Measurements from ENCODE around the gene ADAMTSL2.

Gene ADAMTSL2

DNA sequence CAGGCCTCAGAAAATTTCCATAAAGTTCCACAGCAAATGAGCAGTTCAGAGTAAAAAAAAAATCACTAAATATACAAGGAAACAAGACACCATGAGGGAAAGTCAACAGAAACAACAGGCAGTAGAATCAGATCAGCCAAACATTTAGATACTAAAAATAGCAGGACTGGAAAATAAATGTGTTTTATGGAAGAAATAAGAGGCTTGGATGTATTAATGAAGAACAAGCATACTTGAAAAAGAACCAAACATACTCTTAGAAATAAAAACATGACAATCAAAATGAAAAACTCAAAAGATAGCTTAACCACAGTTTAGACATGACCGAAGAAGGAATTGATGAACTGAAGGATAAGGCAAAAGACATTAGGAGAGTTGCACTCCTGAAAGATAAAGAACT lies 32.4 kb upstream of the ADAMTSL2 start:
- DNase-seq = peak; percentile 25

DNA sequence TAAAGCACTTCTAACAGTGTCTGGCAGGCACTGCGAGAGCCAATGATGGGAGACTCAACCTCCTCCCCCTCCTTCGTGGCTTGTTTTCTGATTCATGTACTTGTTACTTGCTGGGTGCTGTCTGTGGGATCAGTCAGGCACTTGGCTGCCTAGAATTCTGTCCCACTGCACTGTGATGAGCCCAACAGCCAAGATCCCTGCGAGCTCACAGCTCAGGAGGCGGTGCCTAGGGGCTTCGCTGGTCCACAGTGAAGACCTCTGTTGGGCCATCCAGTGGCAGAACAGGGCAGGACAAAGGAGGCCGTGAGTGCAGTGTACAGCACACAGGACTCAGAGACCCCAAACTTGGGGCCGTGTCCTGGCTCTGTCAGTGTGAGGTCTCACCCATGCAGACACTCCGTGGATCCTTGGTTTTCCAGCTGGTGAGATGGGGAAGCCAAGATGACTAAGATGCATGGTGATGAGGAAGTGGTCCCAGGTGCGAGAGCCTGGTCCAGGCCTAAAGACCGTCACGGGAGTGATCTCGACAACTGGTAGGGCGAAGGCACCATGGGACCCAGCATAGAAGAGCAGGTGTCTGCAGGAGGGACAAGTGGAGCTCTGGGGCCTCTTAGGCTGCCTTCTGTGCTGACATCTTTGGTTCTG lies 29.2 kb upstream of the ADAMTSL2 start:
- no peak for DNase-seq

DNA sequence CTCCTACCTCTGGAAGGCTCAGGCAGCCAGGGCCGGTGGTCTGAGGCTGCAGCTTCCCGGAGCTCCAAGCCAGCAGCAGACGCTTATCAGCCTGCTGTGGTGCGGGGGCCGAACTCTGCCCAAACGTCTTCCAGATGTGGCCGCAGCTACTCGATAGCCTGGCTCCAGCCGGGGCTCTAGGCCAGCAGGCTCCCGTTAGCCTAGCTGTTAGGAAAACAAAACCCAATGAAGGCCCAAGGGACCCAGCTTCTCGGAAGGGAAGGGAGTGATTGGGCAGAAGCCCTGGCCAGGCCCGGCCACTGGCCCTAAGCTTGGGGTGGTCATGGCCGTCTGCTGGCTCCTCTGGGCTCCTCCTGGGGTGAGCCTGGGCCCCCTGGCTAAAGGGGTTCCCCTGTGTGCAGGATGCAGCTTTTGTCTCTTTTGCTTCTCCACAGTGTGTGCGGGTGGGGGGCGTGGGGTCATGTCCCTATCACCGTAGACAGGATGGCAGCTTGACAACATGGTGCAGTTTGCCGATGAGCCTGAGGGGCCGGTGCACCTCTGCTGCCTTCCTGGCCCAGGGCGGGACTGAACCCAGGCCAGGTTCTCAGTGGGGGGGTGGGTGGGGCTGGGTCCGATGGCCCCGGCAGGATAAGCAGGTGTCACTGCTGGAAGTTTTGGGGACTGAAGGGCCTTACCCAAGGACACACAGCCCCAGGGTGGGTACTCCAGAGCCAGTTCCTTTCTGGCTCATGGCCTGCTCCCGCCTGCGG lies 28.4 kb upstream of the ADAMTSL2 start:
- DNase-seq = no peak

DNA sequence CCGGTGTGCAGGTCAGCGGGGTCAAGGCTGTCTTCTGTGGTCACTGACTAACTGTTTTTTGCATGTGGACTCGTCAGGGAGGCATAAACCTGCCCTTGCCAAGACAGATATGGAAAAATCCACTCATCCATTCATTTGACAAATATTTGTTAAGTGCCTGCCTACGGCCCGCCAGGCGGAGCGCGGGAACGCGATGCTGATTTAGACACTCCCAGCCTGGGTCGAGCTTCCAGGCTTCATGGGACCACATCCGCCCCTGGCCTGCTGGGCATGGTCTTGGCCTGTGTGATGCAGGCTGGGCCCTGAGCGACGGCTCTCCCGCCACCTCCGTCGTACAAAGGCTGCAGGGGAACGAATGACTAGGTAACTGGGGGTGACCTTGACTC lies 27.9 kb upstream of the ADAMTSL2 start:
- DNase-seq = peak; percentile 82

DNA sequence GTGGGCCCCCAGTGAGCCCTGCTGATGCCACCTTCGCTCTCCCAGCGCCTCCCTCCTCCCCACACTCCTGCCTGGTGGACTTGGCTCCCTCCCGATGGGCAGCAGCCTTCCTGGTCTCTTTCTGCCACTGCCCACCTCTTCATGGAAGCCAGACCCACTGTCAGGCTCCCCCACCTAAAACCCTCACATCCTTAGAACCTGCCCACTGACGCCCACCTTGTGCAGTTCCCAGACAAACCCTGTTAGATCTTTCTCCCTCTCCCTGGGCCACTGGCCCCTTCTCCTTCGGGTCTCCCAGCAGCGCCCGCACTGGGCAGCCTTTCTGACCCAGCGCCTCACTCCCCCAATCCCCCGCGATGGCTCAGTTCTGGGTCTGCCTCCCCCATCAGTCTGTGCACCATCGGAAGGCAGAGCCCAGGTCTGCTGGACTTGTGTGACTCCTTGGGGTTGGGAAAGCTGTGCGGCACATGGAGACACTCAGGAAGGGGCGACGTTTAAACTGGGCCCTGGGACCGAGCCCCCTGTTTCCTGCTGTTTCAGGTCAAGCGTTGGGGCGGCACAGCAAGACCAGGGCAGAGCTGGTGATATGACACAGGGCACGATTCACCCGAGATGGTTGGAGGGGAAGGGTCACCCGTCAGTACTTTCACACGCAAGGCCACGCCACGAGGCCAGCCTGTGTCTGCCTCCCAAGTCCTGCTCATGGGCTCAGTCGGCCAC lies 27.1 kb upstream of the ADAMTSL2 start:
- no peak for DNase-seq

DNA sequence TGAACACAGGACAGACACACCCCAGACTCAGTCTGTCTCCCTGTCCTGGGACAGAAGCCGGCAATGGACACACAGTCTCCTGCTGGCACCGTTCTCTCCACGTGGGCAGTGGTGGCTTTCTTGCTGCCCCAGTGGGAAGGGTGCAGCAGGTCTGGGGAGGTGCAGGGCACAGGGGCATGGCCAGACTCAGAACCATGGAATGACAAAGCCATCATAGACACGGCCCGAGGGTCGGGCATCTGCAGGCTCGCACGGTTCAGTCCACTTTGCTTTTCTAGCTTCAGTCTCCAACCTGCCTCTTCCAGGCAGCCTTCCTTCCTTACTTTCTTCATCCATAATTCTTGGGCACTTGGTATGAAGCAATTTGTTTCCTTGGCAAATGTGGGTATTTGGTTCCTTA lies 26.5 kb upstream of the ADAMTSL2 start:
- no peak for DNase-seq

DNA sequence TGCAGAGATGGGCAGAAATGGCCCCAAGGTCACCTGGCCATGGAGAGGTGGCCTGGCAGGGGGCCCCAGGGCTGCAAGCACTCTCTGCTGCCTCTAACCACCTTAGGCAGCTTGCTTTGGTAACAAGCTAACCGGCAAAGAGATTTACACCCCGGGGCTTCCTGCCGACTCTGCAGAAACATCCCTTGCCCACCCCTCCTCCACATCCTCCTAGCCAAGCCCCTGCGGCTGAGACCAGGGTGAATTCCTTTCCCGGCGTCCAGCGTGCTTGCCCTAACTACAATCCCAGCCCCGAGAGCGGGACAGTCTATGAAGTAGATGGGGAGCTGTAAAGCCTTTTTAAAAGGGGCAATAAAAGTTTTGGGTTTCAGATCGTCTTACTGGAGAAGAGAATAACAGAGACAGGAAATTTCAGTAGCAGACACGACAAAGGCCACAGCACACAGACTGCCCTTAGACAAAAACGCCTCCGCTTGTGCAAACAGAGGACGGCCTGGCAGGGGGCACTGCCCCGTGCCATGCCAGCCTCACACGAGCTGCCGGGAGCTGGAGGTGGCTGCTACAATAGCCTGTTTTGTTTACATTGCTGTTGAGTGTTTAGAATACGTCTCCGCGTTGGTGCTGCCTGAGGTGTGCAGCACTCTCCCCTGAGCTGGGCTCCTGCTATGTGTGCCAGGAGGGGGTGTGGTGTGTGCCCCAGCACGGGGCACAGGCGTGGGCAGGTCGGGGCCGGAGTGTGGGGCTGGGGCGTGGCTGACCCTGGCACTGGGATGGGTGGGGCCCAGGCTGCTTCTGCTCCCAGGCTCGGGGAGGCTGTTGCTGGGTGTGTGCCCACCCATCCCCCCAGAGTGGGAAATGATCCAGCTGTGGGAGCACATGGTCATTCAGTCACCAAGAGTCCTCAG lies 25.1 kb upstream of the ADAMTSL2 start:
- DNase-seq = peak; percentile 97

DNA sequence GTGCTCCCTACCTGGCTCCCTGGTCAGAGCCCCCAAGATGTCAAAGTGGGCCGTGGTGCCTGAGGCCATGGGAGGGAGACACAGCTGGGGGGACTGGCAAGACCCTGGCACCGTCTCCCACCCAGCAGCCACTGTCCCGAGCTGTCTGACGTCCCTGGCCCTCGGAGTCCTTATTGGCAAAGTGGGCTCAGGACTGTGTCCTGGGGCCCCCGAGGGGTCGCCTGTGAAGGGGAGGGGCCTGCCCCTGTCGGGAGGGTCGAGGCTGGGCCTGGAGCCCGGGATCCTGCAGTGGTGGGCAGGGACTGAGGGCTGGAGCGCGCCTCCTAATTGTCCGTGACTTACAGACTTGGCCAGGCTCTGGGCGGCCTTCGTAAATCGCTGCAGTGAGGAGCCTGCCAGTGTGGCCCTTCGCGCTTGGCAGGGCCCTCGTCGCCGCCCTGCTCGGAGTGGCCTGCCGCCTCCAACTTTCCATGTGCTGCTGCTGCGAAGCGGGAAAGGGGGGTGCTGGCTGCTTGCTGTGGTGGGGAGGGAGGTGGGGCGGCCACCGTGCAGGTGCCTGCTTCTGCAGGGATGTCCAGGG lies 23.5 kb upstream of the ADAMTSL2 start:
- no peak for DNase-seq

DNA sequence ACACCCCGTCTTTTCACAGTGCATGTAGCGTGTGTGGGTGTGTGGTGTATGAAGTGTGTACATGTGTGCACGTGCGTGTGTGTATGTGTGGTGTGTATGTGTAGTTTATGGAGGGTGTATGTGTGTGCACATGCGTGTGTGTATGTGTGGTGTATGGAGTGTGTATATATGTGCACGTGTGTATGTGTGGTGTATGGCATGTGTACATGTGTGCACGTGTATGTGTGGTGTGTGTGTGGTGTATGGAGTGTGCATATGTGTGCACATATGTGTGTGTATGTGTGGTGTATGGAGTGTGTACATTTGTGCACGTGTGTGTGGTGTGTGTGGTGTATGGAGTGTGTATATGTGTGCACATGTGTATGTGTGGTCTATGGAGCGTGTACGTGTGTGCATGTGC lies 22.9 kb upstream of the ADAMTSL2 start:
- DNase-seq = no peak

DNA sequence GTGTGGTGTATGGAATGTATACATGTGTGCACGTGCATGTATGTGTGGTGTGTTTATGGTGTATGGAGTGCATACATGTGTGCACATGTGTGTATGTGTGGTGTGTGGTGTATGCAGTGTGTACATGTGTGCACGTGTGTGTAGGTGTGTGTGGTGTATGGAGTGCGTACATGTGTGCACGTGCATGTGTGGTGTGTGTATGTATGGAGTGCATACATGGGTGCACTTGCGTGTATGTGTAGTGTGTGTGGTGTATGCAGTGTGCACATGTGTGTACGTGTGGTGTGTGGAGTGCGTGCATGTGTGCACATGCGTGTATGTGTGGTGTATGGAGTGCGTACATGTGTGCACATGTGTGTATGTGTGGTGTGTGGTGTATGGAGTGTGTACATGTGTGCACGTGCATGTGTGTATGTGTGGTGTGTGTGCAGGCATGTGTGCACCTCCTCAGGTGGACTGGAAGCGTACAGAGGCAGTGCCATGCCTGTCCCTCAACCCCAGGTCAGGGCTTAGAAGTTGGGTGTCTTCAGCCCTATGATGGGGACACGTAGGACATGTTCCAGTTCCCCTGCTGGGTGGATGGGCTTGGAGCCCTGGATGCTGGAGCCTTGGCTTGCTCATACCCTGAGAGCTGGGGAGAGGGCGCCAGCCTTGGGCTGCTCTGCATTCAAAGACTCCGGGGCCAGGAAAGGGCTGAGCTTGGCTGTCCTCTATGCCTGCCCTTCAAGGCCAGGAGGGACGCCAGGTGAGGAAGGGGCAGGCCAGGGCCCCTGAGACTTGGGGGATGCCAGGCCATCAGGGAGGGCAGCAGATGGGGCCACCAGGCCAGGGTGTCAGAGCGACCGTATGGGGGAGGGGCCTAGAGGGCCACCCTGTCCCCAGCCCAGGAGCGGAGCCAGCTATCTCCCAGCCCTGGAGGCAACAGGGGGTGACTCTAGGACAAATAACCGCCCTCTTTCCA lies 22.0 kb upstream of the ADAMTSL2 start:
- peak; percentile 61 for DNase-seq

DNA sequence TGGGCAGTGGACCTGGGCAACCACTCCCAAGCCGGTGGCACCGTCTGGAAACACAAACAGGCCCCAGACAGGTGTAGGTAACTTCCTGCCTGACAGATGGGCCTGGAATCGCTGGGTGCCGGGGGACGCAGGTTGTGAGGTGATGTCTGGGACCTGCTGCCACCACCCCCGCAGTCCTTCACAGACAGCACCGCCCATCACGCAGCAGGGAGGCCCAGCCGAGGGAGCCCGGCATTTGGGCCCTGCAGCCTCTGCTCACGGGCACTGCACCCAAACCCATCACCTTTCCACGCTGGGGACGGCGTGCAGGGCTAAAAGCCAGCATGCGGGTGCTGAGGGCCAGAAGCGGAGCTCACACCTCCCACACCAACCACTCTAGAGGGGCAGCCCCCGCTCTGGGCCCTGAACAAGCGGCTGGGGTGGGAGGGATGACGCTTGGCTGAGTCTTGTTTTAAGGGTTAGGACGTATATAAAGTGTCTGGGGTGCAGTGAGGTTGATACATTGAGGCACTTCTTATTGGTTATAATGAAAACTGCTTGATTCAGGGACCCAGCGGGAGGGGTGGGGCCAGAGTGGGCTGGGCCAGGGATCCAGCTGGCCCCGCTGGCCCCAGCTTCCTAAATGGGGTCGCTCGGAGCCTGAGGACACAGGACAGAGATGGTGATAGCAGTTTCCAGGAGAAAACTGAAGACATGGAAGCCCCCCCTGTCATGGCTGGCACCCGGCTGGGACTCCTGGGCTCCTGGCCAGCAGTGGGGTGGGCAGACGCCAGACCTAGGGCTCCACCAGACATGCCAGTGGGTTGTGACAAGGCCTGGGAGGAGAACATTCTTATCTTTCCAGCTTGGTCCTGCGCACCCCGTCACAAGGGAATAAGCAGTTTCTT lies 21.0 kb upstream of the ADAMTSL2 start:
- peak; percentile 84 for DNase-seq

DNA sequence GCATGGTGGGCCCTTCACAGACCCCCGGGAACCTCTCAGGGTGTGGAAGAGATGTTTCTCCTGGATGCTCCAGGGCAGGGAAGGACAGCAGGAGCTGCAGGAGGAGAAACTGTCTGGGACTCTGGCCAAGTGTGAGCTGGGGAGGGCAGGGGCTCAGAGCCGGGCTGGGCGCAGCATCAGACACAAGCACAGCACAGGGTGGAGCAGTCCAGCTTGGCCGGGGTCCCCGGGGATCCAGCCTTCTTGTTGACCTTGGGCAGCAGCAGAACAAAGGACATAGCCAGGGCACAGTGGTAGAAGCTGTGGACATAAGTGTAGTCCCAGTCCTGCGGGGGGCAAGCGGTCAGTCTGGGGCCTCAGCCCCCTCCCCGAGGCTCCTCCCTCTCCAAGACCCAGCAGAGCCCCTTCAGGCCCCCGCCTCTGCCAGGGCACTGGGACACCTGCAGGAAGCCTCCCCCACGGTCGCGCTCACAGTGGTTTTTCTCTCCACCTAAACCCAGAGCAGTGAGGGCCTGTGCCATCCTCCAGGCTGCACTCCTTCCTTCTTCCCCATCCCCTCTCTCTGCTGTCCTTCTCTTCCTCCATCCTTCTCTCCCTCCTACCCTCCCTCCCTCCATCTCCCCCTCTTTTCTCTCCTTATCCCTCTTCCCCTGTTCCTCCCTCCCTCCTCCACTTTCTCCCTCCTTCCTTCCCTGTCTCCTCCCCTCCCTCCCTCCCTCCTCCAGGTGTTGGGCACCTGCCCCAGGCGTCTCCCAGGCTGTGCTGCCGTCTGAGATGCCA lies 19.9 kb upstream of the ADAMTSL2 start:
- DNase-seq = peak; percentile 64

DNA sequence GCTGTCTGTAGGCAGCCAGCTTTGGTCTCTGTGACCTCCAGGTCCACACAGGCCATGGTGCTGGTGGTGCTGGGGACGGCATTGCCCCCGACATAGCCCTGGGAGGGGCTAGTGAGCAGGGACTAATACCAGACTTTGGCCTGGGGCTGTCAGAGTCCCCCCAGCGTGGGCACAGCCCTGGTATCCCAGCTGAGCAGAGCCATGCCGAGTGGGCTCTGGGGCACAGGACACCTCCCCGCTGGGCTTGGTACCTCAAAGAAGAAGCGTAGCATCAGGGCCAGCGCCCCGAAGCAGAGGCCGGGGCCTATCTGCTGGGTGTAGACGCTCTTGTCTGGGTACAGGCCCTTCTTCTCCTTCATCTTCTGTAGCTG lies 19.3 kb upstream of the ADAMTSL2 start:
- no peak for DNase-seq

DNA sequence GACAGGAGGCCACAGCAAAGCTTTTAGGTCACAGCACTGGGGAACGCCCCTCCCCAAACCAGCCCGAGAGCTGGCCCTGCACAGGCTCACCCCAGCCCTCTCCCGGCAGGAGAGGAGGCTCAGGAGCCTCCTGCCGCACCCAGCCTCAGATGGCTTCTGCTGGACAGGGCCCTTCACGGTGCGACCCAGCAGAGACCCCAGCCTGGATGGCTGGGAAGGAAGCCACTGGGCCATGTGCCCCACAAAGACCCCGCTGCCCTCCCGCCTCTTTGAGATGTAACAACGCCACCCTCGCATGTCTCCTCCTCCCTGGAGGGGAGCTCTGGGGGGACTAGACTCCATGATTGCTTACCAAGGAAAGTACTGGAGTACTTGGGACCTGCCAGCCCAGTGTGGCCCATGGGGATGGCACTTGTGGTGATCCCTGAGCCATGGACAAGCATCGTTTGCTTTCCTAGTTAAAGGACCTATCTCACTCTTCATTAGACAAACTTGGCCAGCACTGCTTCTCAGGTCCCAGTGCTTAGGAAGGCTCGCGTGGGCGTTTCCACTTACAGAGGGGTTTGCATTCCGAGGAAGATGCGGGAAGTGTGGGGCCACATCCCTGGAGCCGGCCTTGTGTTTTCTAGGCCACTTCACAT lies 18.8 kb upstream of the ADAMTSL2 start:
- no peak for DNase-seq

DNA sequence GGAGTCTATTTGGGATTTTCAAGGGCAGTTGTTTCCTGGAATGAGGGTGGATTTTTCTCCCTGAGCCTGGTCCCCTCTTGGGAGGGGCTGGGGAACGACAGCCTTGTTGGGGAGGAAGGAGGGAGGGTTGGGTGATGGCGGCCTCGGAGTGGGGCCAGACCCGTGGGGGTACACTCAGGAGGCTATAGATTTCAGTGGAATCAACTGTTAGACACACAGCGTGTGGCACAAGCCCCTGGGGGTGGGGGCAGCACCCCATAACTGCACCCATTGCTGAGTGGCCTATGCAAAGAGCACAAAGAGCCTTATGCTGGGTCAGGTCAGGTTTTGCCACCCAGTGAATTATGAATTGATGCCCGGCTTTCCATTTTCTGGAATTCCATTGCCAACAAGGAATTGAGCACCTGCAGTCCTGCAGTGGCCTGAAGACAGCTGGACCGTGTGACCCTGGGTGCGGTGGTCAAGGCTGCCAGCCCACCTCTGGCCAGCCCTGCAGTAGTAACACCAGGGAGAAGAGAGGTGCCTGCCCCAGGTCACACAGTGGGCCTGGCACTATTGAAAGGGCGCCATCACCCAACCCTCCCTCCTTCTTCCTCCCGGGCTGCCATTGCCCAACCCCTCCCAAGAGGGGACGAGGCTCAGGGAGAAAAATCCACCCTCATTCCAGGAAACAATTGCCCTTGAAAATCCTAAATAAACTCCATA lies 18.1 kb upstream of the ADAMTSL2 start:
- DNase-seq = no peak

DNA sequence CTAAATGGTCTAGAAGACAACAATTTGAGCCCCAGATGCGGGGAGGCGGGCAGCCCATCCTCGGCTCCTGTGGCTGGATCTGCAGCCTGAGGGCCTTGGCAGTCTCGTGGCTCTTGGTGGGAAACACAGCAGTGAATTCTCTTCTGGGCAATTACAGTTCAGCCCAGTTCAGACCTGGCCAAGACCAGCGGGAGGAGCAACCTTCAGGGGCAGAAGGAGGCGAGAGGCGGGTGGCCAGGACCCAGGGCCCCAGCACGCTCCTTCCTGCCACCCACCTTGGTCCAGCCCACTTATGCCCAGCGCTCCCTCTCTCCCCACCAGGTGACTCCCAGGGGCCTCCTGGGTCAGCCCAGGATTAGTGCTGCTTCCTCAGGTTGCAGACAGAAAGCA lies 17.5 kb upstream of the ADAMTSL2 start:
- no peak for DNase-seq

DNA sequence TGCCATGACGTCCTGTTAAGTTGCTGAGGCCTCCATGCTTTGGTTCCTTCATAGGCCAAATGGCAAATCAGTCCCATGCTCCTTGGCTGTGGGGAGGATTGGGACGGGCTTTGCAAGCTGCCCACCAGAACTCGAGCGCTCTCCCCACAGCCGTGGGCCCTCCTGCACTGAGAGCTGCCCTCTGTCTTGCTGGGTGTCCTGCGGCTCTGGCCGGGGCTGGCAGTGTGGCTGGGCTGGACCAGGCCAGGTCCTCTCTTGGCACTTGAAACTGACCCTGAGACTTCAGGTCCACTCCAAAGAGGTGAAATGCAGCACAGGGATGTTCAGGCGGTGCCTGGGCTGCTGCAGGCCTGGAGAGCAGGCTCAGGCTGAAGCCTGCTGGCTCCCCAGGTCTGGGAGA lies 16.8 kb upstream of the ADAMTSL2 start:
- DNase-seq = no peak

DNA sequence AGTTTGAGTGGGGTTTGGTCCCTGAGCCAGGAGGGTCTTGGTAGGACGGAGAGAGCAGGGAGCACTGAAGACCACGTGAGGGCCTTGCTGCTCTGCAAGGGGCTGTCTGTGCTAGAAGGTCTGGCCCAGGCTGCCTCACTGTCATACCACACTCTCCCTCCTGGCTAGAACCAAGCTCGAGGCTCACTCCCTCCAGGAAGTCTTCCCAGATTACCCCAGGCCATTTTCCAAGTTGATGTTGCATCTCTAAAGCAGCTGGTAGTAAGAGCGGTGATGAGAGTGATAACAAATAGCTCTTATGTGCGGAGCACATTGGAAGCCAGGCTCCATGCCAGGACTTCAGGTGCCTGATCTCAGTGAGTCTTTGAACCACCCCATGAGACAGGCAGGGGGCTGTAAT lies 16.3 kb upstream of the ADAMTSL2 start:
- DNase-seq = no peak
